ENCODE data around the gene MLEC.

MLEC gene

GRCh38 chr12:120697344-120697743 is 10.4 kb downstream of the MLEC start:
- TF ChIP-seq CTCF (IDR thresholded peaks at IDR 0.05; ENCODE audit: control extremely low read depth, extremely low read depth, low read depth, missing control alignments), result no peak
- DNase-seq (ENCODE audit: extremely low spot score), result no peak
- ChIA-PET POLR2A (no interaction called here), CTCF (interaction anchor here (1.1 to 7.7 kb wide), 6 partner anchors 9 to 275 kb away, joined by 3 to 61 read pairs (median 6); partner anchors contain the start of gene MLEC)

DNA sequence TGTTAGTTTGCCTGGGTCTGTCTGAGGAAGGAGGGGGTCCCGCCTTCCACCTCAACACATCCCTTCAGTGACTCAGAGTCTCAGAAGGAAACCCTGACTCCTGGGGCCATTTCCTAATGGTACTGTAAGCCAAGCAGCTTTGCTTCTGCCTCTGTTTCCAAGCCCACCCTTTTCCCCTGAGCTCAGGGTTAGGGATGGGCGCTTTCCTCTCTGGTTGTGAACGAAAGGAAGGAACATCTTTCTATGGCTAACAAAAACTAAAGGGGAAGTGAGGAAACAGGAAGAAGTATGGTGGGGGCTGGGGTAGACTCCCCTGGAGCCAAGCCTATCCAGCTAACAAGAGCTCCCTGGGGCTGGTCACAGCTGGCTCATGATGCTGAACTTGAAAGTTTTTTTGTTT is 11.7 kb downstream of the MLEC start:
- no peak for DNase-seq (ENCODE audit: extremely low spot score)
- no peak for TF ChIP-seq CTCF (IDR thresholded peaks at IDR 0.05; ENCODE audit: control extremely low read depth, extremely low read depth, low read depth, missing control alignments)
- POLR2A ChIA-PET, result interaction anchor here (0.6 to 1.0 kb wide), 2 partner anchors 12 to 403 kb away, joined by 3 read pairs; partner anchors contain the start of gene MLEC
- CTCF ChIA-PET, result interaction anchor here (0.6 to 7.7 kb wide), 9 partner anchors 9 to 363 kb away, joined by 3 to 61 read pairs (median 3); partner anchors contain the start of gene MLEC

DNA sequence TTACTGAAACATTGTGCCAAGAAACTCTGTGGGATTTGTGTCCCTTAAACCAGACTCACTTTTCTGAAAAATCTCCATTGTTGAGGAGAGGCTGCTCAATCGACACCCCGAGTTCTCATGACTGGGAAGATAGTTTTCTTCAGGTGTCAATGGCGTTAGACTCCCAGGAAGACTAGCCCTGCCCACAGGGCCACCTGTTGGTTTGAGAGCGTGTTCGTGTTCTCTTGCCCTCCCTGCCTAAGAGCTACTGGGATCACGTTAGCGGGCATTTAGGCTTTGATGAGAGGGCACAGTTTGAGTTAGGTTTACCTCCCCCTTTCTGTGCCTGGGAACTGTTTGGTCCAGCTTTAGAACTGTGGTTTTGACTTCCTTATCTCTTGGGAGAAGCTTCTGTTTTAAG is 12.6 kb downstream of the MLEC start:
- no peak for TF ChIP-seq CTCF (IDR thresholded peaks at IDR 0.05; ENCODE audit: control extremely low read depth, extremely low read depth, low read depth, missing control alignments)
- POLR2A ChIA-PET, result no interaction called here
- CTCF ChIA-PET, result interaction anchor here (0.8 to 7.7 kb wide), 6 partner anchors 8 to 362 kb away, joined by 3 to 61 read pairs (median 4); no protein-coding TSS in a partner anchor
- no peak for DNase-seq (ENCODE audit: extremely low spot score)

DNA sequence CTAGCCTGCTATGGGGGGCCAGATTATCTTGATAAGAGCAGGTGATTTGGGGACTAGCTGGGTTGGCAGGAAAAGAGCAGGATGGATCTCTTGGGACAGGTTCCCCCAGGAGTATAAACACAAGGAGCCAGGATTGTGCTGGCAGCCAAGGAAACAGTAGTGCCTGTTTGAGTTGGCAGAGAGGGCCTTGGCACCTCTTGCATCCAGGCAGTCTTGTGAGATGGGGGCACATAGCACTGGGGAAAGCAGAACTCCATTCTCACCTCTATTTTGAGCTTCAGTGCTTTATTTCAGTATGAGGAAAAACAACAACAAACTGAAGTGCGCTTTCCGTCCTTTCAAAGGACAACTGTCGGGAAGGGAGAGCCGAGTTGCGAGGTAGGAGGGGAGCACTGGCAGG is 13.9 kb downstream of the MLEC start:
- ChIA-PET CTCF (interaction anchor here (0.7 to 7.7 kb wide), 5 partner anchors 9 to 61 kb away, joined by 3 to 61 read pairs (median 3); partner anchors contain the start of gene CABP1), POLR2A (interaction anchor here (0.7 kb wide), 1 partner anchor 163 kb away, joined by 3 read pairs; no protein-coding TSS in a partner anchor)
- no peak for DNase-seq (ENCODE audit: extremely low spot score)
- no peak for TF ChIP-seq CTCF (IDR thresholded peaks at IDR 0.05; ENCODE audit: control extremely low read depth, extremely low read depth, low read depth, missing control alignments)

DNA sequence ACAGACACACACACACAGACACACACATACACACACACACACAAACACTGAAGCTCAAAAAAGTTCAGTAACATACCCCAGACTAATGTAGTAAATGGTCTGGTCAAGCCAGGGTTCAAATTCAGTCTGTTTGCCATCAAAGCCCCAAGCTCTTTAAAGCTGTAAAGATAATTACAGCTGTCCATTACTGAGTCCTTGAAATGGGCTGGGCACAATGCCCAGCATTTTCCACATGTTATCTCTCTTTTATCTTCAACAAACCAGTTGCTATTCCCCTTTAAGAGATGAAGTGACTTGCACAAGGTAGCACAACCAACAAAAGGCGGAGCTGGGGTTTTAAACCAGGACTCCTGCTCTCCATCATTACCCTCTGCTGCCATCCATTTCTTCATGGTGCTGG is 15.7 kb downstream of the MLEC start:
- ChIA-PET POLR2A (no interaction called here), CTCF (interaction anchor here (1.2 to 7.7 kb wide), 3 partner anchors 12 to 269 kb away, joined by 4 to 61 read pairs (median 4); no protein-coding TSS in a partner anchor)
- TF ChIP-seq CTCF (IDR thresholded peaks at IDR 0.05; ENCODE audit: control extremely low read depth, extremely low read depth, low read depth, missing control alignments), result no peak
- no peak for DNase-seq (ENCODE audit: extremely low spot score)

- DNase-seq (ENCODE audit: extremely low spot score), result no peak
- CTCF ChIA-PET, result interaction anchor here (7.7 kb wide), 1 partner anchor 55 kb away, joined by 61 read pairs; no protein-coding TSS in a partner anchor
- POLR2A ChIA-PET, result no interaction called here
Observed at GRCh38 chr12:120703311-120703942, 16.5 kb downstream of the MLEC start.

More at GRCh38 chr12:120703311-120703942, 16.5 kb downstream of the MLEC start:
- no peak for TF ChIP-seq CTCF (IDR thresholded peaks at IDR 0.05; ENCODE audit: control extremely low read depth, extremely low read depth, low read depth, missing control alignments)
